IPS-15b (cell line): Measurements from ENCODE around the gene RPL5.
A peak's percentile ranks its signal among the peaks of the same experiment; 100 is the strongest.
"Not testable (repeated sequence)": the region's sequence is repeated elsewhere in the genome, so short reads cannot be mapped to it uniquely, and the experiment has no call there.

Experiments
- H3K27me3 ChIP-seq: one replicate; pipeline ENCODE4 v1.6.1; 2013; ENCODE audit warnings: low read length; ENCODE audit not compliant: control insufficient read depth, insufficient read depth
- H3K36me3 ChIP-seq: one replicate; pipeline ENCODE4 v1.6.1; 2013; ENCODE audit warnings: low read length; ENCODE audit not compliant: control insufficient read depth, insufficient read depth
- H3K4me1 ChIP-seq: one replicate; pipeline ENCODE4 v1.6.1; 2013; ENCODE audit warnings: mild to moderate bottlenecking, low read length; ENCODE audit not compliant: control insufficient read depth, insufficient read depth
- H3K4me3 ChIP-seq: one replicate; pipeline ENCODE4 v1.5.1; 2013; ENCODE audit warnings: low read depth, low read length
- H3K9ac ChIP-seq: one replicate; pipeline ENCODE4 v1.6.1; 2013; ENCODE audit warnings: low read depth, mild to moderate bottlenecking, low read length
- H3K9me3 ChIP-seq: one replicate; pipeline ENCODE4 v1.6.1; 2013; ENCODE audit warnings: mild to moderate bottlenecking, low read length; ENCODE audit not compliant: control insufficient read depth, insufficient read depth

The RPL5 gene

DNA sequence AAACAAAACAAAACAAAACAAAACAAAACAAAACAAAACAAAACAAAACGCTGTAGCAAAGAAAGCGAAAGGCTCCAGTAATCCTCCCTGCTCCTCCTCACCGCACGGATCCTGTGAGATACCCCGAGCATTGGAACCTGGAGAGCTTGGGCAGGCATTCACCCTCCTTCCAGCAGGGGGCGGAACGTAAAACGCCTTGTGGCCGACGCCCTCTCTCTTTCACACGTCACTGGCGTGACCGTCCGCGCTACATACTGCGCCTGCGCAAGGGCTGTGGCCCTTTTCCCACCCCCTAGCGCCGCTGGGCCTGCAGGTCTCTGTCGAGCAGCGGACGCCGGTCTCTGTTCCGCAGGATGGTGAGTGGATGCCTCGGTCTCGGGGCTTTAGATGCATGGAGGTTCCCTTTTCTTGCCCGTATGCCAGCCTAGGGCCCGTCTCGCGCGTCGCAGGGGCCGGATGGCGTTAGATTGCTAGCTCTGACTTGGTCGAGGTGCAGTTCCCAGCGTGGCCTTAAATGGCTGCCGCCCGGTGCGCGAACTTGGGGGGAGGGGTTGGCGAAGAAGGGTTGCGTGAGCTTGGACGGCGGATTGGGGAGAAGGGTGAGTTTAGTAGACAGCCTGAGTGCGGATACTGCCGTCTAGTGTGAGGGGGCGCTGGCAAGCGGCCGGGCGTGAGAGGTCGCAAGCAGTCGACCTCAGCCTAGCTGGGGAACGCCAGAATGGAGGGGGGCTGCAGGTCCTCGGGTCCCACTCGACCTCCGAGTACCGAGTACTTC is at the start of gene RPL5:
Gene RPL5, plus strand, starts transcription at position 279 of the 775 bp plus-strand sequence. Its CDS starts 75 bp downstream, at position 354.
- H3K27me3 ChIP-seq, result no peaks in the 10 kb centered on the region
- no peaks in the 10 kb centered on the region for H3K9me3 ChIP-seq
- H3K4me3 ChIP-seq, result peak within 1 kb of the TSS; percentile 97
- H3K36me3 ChIP-seq, result peaks cover 24% of the 10 kb centered on the region
- H3K4me1 ChIP-seq, result peaks cover 10% of the 10 kb centered on the region
- H3K9ac ChIP-seq, result peak within 1 kb of the TSS; percentile 100

DNA sequence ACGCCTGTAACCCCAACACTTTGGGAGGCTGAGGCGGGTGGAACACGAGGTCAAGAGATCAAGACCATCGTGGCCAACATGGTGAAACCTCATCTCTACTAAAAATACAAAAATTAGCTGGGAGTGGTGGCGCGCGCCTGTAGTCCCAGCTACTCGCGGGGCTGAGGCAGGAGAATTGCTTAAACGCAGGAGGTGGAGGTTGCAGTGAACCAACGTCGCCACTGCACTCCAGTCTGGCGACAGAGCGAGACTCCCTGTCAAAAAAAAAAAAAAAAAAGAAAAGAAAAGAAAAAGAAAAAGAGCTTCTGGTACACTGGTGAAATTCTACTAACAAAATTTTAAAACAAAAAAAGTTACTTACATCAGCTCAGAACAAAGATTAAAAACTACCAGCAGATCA is 48.3 kb upstream of the RPL5 start:
- H3K36me3 ChIP-seq, H3K9ac ChIP-seq, H3K4me1 ChIP-seq, H3K9me3 ChIP-seq: not testable (repeated sequence)
- H3K27me3 ChIP-seq, result peaks cover 11% of the 10 kb centered on the region
- peak overlapping the region; percentile 75 for H3K4me3 ChIP-seq

DNA sequence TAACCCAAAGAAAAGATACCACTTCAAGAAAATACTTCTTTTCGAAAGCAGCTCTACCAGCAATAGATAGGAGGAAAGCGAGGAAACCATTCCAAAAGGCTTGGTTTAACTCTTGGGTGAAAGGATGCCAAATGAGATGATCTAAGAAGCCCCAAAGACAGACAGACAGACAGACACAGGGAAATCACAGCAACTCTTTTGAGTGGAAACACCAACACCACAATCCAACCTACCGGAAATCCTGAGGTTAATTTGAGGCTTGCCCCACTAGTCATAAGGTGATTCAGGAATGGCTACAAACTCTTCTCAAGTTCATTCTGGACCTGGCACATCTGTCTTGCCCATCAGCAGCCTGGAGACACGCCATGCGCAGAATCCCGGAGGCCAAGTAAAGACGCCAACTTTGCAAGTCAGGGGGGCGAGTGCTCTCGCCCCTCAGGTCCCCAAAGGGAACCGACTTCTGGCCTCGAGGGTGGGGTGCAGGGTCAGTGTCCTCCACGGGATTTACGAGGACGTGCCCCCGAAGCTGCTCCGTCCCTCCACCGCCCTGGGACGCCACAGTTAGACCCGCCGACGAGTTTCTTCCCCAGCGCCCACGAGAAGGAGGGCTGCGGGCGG is 47.7 kb upstream of the RPL5 start:
- Histone ChIP-seq H3K9ac (peak overlapping the region; percentile 1), H3K4me3 (peak overlapping the region; percentile 75), H3K36me3 (no peaks in the 10 kb centered on the region), H3K27me3 (peaks cover 11% of the 10 kb centered on the region), H3K9me3 (no peaks in the 10 kb centered on the region), H3K4me1 (peaks cover 4% of the 10 kb centered on the region)

GRCh38 chr1:92784639-92785500 is 47.0 kb upstream of the RPL5 start, which contains the start of gene EVI5:
EVI5 (minus strand) TSS chr1:92785108; CDS start chr1:92736546, 48,562 bp downstream.
- Histone ChIP-seq H3K4me1 (peaks cover 4% of the 10 kb centered on the region), H3K9ac (peak within 1 kb of the TSS; percentile 73), H3K4me3 (peak within 1 kb of the TSS; percentile 75), H3K27me3 (peaks cover 11% of the 10 kb centered on the region), H3K9me3 (no peaks in the 10 kb centered on the region), H3K36me3 (no peaks in the 10 kb centered on the region)

DNA sequence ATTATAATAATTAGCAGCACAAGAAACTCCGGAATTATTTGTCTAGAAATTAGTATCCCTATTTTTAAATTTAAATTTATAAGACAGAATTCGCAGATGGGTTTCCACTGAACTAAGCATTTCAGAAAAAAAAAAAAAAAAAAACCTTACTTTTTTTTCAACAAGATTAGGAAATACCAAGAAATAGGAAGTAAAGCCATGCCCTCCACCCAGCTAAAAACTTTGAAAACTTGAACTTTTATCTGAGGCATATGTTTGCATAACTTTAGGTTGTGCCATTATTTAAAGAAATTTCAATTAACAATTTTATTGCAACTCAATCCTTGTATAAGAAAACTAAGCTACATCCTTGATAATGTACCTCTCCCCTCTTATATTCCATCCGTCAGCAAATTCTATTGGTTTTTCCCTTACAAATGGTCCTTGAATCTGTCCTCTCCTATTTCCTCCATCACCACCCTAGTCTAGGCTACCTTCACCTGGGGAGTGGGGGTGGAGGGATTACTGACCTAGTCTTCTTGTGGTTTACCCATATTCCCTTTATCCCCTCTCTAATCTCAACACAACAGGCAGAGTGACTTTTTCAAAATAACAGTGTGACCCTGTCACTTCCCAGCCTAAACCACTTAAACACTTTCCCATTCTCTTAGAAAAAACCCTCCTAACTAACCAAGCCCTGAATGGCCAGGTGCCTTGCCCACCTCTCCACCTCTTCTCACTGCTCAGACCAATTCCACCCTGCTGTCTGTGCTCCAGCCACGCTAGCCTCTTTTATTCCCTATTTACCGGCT is 45.5 kb upstream of the RPL5 start:
- no peak overlapping the region for H3K4me3 ChIP-seq
- no peak overlapping the region for H3K9ac ChIP-seq
- peaks cover 4% of the 10 kb centered on the region for H3K4me1 ChIP-seq
- H3K9me3 ChIP-seq, result no peaks in the 10 kb centered on the region
- no peaks in the 10 kb centered on the region for H3K36me3 ChIP-seq
- peaks cover 11% of the 10 kb centered on the region for H3K27me3 ChIP-seq

DNA sequence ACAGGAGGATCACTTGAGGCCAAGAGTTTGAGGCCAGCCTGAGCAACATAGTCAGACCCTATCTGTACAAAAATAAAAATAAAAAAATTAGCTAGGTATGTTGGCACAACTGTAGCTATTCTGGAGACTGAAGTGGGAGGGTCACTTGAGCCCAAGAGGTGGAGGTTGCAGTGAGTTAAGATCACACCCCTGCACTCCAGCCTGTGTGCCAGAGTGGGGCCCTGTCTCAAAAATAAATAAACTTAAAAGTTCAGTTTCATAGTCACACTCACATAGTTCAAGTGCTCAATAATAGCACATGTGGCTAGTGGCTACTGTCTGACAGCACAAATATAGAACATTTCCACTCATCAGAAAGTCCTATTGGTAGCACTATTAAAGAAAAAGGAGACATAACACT is 41.8 kb upstream of the RPL5 start:
- peaks cover 8% of the 10 kb centered on the region for H3K27me3 ChIP-seq
- no peak overlapping the region for H3K9ac ChIP-seq
- no peaks in the 10 kb centered on the region for H3K9me3 ChIP-seq
- H3K4me1 ChIP-seq, result peaks cover 23% of the 10 kb centered on the region
- no peak overlapping the region for H3K4me3 ChIP-seq
- H3K36me3 ChIP-seq, result no peaks in the 10 kb centered on the region

- no peaks in the 10 kb centered on the region for H3K9me3 ChIP-seq
- H3K4me1 ChIP-seq, result peaks cover 23% of the 10 kb centered on the region
These were observed 41.0 kb upstream of the RPL5 start for GRCh38 chr1:92790867-92791266.

GRCh38 chr1:92791487-92792066 is 40.3 kb upstream of the RPL5 start:
- Histone ChIP-seq H3K9me3 (no peaks in the 10 kb centered on the region), H3K36me3 (no peaks in the 10 kb centered on the region), H3K4me1 (peaks cover 20% of the 10 kb centered on the region), H3K9ac (no peak overlapping the region), H3K4me3 (peak overlapping the region; percentile 12), H3K27me3 (peaks cover 2% of the 10 kb centered on the region)

More at GRCh38 chr1:92790867-92791266, 41.0 kb upstream of the RPL5 start:
- Histone ChIP-seq H3K27me3 (peaks cover 8% of the 10 kb centered on the region), H3K4me3 (no peak overlapping the region), H3K9ac (no peak overlapping the region), H3K36me3 (no peaks in the 10 kb centered on the region)

GRCh38 chr1:92792340-92792782 is 39.5 kb upstream of the RPL5 start:
- Histone ChIP-seq H3K9me3 (no peaks in the 10 kb centered on the region), H3K4me3 (peak overlapping the region; percentile 12), H3K36me3 (no peaks in the 10 kb centered on the region), H3K4me1 (peaks cover 20% of the 10 kb centered on the region), H3K27me3 (no peaks in the 10 kb centered on the region), H3K9ac (no peak overlapping the region)

GRCh38 chr1:92795166-92795565 is 36.7 kb upstream of the RPL5 start:
- Histone ChIP-seq H3K9ac (no peak overlapping the region), H3K27me3 (no peaks in the 10 kb centered on the region), H3K4me1 (peaks cover 20% of the 10 kb centered on the region), H3K4me3 (no peak overlapping the region), H3K36me3 (no peaks in the 10 kb centered on the region), H3K9me3 (no peaks in the 10 kb centered on the region)
